Body of pancreas (tissue), 4 donors: Measurements from ENCODE around the gene GPRIN1. TPM values are rescaled to one million over a fixed set of nuclear protein-coding genes. Genes with fewer than 3 reads are reported as not detected.

ENCODE experiments used
- ATAC-seq: fragments of 150-250 bp; one replicate; pipeline ENCODE4 v1.9.1; 2016
- DNase-seq, 4 donors: peaks; one replicate each; pipeline ENCODE4 v3.0.0-alpha.2; 2019
- H3K27ac ChIP-seq, 4 donors: fragments of 200-600 bp; sonication (generic); 1 replicate in 3 of 4; 2 replicates in 1 of 4; pipeline versions ENCODE4 v1.5.1 to v1.6.1; 2016 to 2019; ENCODE audit warnings: mild to moderate bottlenecking in 1 of 4, mixed read lengths in 1 of 4, moderate library complexity in 1 of 4
- H3K27me3 ChIP-seq, 2 donors: fragments of 200-600 bp; sonication (generic); one replicate each; pipeline ENCODE4 v1.6.0; 2016; ENCODE audit warnings: mild to moderate bottlenecking in 1 of 2
- H3K36me3 ChIP-seq, 2 donors: fragments of 200-600 bp; sonication (generic); replicated peaks in 1 of 2; 2 replicates each; pipeline ENCODE4 v1.5.1; 2016; ENCODE audit warnings: low read depth in 2 of 2; ENCODE audit not compliant: insufficient read depth in 1 of 2
- H3K4me1 ChIP-seq: fragments of 200-600 bp; sonication (generic); one replicate; pipeline ENCODE4 v1.6.0; 2016
- H3K4me3 ChIP-seq, 2 donors: fragments of 200-600 bp; sonication (generic); 1 replicate in 1 of 2; 2 replicates in 1 of 2; pipeline ENCODE4 v1.5.1; 2016 to 2019
- H3K9me3 ChIP-seq, 3 donors: fragments of 200-600 bp; sonication (generic); 1 replicate in 2 of 3; 2 replicates in 1 of 3; pipeline ENCODE4 v1.5.1; 2016
- CTCF ChIP-seq, 7 experiments: fragments of 450-650 bp in 4 of 7; fragments of 200-600 bp in 3 of 7; sonication (generic) in 3 of 7; IDR thresholded peaks; one replicate each; pipeline ENCODE4 v1.5.1; 2016 to 2019; ENCODE audit warnings: antibody characterized with exemption in 7 of 7
- POLR2A ChIP-seq, 3 donors: fragments of 450-650 bp; IDR thresholded peaks; one replicate each; pipeline ENCODE4 v1.6.1; 2016; ENCODE audit warnings: antibody characterized with exemption in 3 of 3, mild to moderate bottlenecking in 2 of 3
- WGBS, 2 donors: methylation state at CpG; one replicate each; pipeline ENCODE4 v1.1.5; 2017; 5-methylcytosine and 5-hydroxymethylcytosine counted together
- intact Hi-C: fragments of 100-400 bp; cut with DNase I; formaldehyde crosslinking; loops from one replicate; pipeline ENCODE4 v1.15.1; 2023
- total RNA-seq, 2 donors: library from RNA; depleted of rRNA; stranded (reverse); fragments of >200 nt; gene quantifications; one replicate each; pipeline ENCODE4 v1.1.0, GENCODE V29; 2016

GPRIN1 gene
- total RNA-seq, 2 donors from 2014 or later: 0.26 to 1.3 TPM

DNA sequence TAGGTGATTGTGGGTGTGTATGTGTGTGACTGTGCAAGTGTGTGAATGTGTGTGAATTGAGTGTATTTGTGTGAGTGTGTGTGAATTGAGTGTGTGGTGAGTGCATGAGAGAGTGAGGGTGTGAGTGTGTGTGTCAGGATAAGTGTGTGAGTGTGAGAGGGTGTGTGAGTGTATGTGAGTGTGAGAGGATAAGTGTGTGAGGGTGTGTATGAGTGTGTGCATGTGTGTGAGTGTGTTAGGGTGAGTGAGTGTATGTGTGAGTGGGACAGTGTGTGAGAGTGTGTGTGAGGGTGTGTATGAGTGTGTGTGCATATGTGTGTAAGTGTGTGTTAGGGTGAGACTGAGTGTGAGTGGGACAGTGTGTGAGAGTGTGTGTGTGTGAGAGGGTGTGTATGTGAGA, 21.7 kb downstream of the GPRIN1 start:
- ATAC-seq: no peak
- intact Hi-C loops: no loop called here

GRCh38 chr5:176587398-176587797, 22.6 kb downstream of the GPRIN1 start:
- no peak for DNase-seq
- no peak for ATAC-seq
- no peaks in the 10 kb centered on the region for H3K36me3 ChIP-seq

More for the DNA sequence above, 21.7 kb downstream of the GPRIN1 start:
- no peak overlapping the region for H3K4me3 ChIP-seq
- H3K27me3 ChIP-seq: no peaks in the 10 kb centered on the region
- H3K4me1 ChIP-seq: no peaks in the 10 kb centered on the region
- no peak for TF ChIP-seq POLR2A (IDR thresholded peaks at IDR 0.05)
- TF ChIP-seq CTCF (IDR thresholded peaks at IDR 0.05): no peak
- no peak overlapping the region for H3K27ac ChIP-seq
- DNase-seq: no peak
- H3K9me3 ChIP-seq: peaks cover 0 to 13% (median 0%) of the 10 kb centered on the region in 3 donors
- no peaks in the 10 kb centered on the region for H3K36me3 ChIP-seq

GRCh38 chr5:176583076-176583475, 26.9 kb downstream of the GPRIN1 start:
- no peak for ATAC-seq
- H3K9me3 ChIP-seq: peaks cover 0 to 13% (median 0%) of the 10 kb centered on the region in 3 donors
- WGBS, 2 donors: 71 to 75% methylated on average over 4 of the region's 4 CpGs
- intact Hi-C loops: no loop called here
- H3K4me1 ChIP-seq: no peaks in the 10 kb centered on the region
- H3K27me3 ChIP-seq: no peaks in the 10 kb centered on the region
- H3K27ac ChIP-seq: no peak overlapping the region
- no peak for DNase-seq
- TF ChIP-seq POLR2A (IDR thresholded peaks at IDR 0.05) (no peak), CTCF (IDR thresholded peaks at IDR 0.05) (no peak)
- H3K4me3 ChIP-seq: no peak overlapping the region
- H3K36me3 ChIP-seq: no peaks in the 10 kb centered on the region

More at GRCh38 chr5:176587398-176587797, 22.6 kb downstream of the GPRIN1 start:
- Histone ChIP-seq H3K9me3 (peaks cover 0 to 13% (median 0%) of the 10 kb centered on the region in 3 donors), H3K4me1 (no peaks in the 10 kb centered on the region), H3K27me3 (no peaks in the 10 kb centered on the region), H3K4me3 (no peak overlapping the region), H3K27ac (no peak overlapping the region)
- TF ChIP-seq CTCF (IDR thresholded peaks at IDR 0.05) (no peak), POLR2A (IDR thresholded peaks at IDR 0.05) (no peak)
- 82 to 98% methylated on average over 6 to 7 of the region's 7 CpGs for WGBS, 2 donors
- intact Hi-C loops: no loop called here

GRCh38 chr5:176581361-176581760, 28.6 kb downstream of the GPRIN1 start:
- intact Hi-C loops: no loop called here
- H3K36me3 ChIP-seq: no peaks in the 10 kb centered on the region
- DNase-seq (no peak), ATAC-seq (no peak)
- no peak overlapping the region for H3K4me3 ChIP-seq
- H3K27me3 ChIP-seq: no peaks in the 10 kb centered on the region
- TF ChIP-seq POLR2A (IDR thresholded peaks at IDR 0.05) (no peak), CTCF (IDR thresholded peaks at IDR 0.05) (no peak)
- no peak overlapping the region for H3K27ac ChIP-seq
- 75 to 84% methylated on average over 4 to 12 of the region's 12 CpGs for WGBS, 2 donors
- H3K4me1 ChIP-seq: no peaks in the 10 kb centered on the region
- H3K9me3 ChIP-seq: peaks cover 0 to 13% (median 0%) of the 10 kb centered on the region in 3 donors

- Histone ChIP-seq H3K27ac (no peak overlapping the region), H3K4me1 (no peaks in the 10 kb centered on the region), H3K9me3 (no peaks in the 10 kb centered on the region), H3K27me3 (no peaks in the 10 kb centered on the region), H3K4me3 (no peak overlapping the region), H3K36me3 (no peaks in the 10 kb centered on the region)
- intact Hi-C loops: loop anchor here (10.0 kb wide), 1 partner anchor 845 kb away; no protein-coding TSS in a partner anchor
- no peak for DNase-seq
- WGBS, 2 donors: 61 to 69% methylated on average over 4 of the region's 4 CpGs
- no peak for ATAC-seq
- no peak for TF ChIP-seq CTCF (IDR thresholded peaks at IDR 0.05)
- TF ChIP-seq POLR2A (IDR thresholded peaks at IDR 0.05): no peak
These were observed 30.6 kb downstream of the GPRIN1 start for GRCh38 chr5:176579323-176579722.
